IPS-20b (cell line): ENCODE results near the gene CCRL2.

Source experiments
- H3K27ac ChIP-seq: one replicate; pipeline ENCODE4 v1.5.1; 2013; ENCODE audit warnings: low read length
- H3K27me3 ChIP-seq: 2 replicates; pipeline ENCODE4 v1.6.1; 2013; ENCODE audit warnings: mild to moderate bottlenecking, low read length, inconsistent platforms; ENCODE audit not compliant: insufficient read depth
- H3K36me3 ChIP-seq: 2 replicates; pipeline ENCODE4 v1.6.1; 2013; ENCODE audit warnings: low read depth, mild to moderate bottlenecking, inconsistent platforms, low read length, moderate library complexity; ENCODE audit not compliant: insufficient read depth
- H3K4me1 ChIP-seq: 2 replicates; pipeline ENCODE4 v1.6.1; 2013; ENCODE audit warnings: mild to moderate bottlenecking, control low read depth, inconsistent platforms, low read length, moderate library complexity; ENCODE audit not compliant: insufficient read depth
- H3K4me3 ChIP-seq: 2 replicates; pipeline ENCODE4 v1.5.1; 2013; ENCODE audit warnings: mild to moderate bottlenecking, low read length, inconsistent platforms
- H3K9ac ChIP-seq: 2 replicates; pipeline ENCODE4 v1.6.1; 2013; ENCODE audit warnings: low read depth, mild to moderate bottlenecking, inconsistent platforms, low read length, moderate library complexity
- H3K9me3 ChIP-seq: 2 replicates; pipeline ENCODE4 v1.6.1; 2013; ENCODE audit warnings: mild to moderate bottlenecking, low read depth, low read length, inconsistent platforms; ENCODE audit not compliant: insufficient read depth

Gene CCRL2

GRCh38 chr3:46411271-46411670 lies 4.2 kb downstream of the CCRL2 start:
- no peaks in the 10 kb centered on the region for H3K4me1 ChIP-seq
- no peak overlapping the region for H3K27ac ChIP-seq
- H3K27me3 ChIP-seq: no peaks in the 10 kb centered on the region
- H3K4me3 ChIP-seq: no peak overlapping the region
- no peaks in the 10 kb centered on the region for H3K9me3 ChIP-seq
- H3K36me3 ChIP-seq: no peaks in the 10 kb centered on the region
- no peak overlapping the region for H3K9ac ChIP-seq

GRCh38 chr3:46412786-46413298 lies 5.8 kb downstream of the CCRL2 start:
- Histone ChIP-seq H3K27me3 (no peaks in the 10 kb centered on the region), H3K27ac (no peak overlapping the region), H3K9ac (no peak overlapping the region), H3K36me3 (no peaks in the 10 kb centered on the region), H3K4me1 (peaks cover 6% of the 10 kb centered on the region), H3K4me3 (no peak overlapping the region), H3K9me3 (no peaks in the 10 kb centered on the region)

- no peak overlapping the region for H3K9ac ChIP-seq
- H3K36me3 ChIP-seq: no peaks in the 10 kb centered on the region
- H3K27ac ChIP-seq: no peak overlapping the region
- no peaks in the 10 kb centered on the region for H3K9me3 ChIP-seq
- no peak overlapping the region for H3K4me3 ChIP-seq
- peaks cover 17% of the 10 kb centered on the region for H3K4me1 ChIP-seq
- H3K27me3 ChIP-seq: no peaks in the 10 kb centered on the region
Observed at GRCh38 chr3:46413951-46414350, 6.9 kb downstream of the CCRL2 start.

- H3K4me3 ChIP-seq: no peak overlapping the region
- peaks cover 19% of the 10 kb centered on the region for H3K4me1 ChIP-seq
- H3K9me3 ChIP-seq: no peaks in the 10 kb centered on the region
- no peak overlapping the region for H3K9ac ChIP-seq
- H3K27me3 ChIP-seq: no peaks in the 10 kb centered on the region
- H3K27ac ChIP-seq: no peak overlapping the region
- H3K36me3 ChIP-seq: no peaks in the 10 kb centered on the region
Observed at GRCh38 chr3:46414739-46415138, 7.7 kb downstream of the CCRL2 start.

GRCh38 chr3:46416125-46416810 lies 9.2 kb downstream of the CCRL2 start:
- H3K27me3 ChIP-seq: no peaks in the 10 kb centered on the region
- no peak overlapping the region for H3K27ac ChIP-seq
- H3K9ac ChIP-seq: no peak overlapping the region
- no peaks in the 10 kb centered on the region for H3K36me3 ChIP-seq
- no peak overlapping the region for H3K4me3 ChIP-seq
- H3K9me3 ChIP-seq: no peaks in the 10 kb centered on the region
- H3K4me1 ChIP-seq: peaks cover 19% of the 10 kb centered on the region

GRCh38 chr3:46416811-46417510 lies 9.9 kb downstream of the CCRL2 start:
- peaks cover 19% of the 10 kb centered on the region for H3K4me1 ChIP-seq
- H3K9me3 ChIP-seq: no peaks in the 10 kb centered on the region
- H3K27me3 ChIP-seq: no peaks in the 10 kb centered on the region
- H3K27ac ChIP-seq: no peak overlapping the region
- H3K4me3 ChIP-seq: no peak overlapping the region
- no peak overlapping the region for H3K9ac ChIP-seq
- H3K36me3 ChIP-seq: no peaks in the 10 kb centered on the region

- H3K36me3 ChIP-seq: no peaks in the 10 kb centered on the region
- H3K9ac ChIP-seq: no peak overlapping the region
- H3K27me3 ChIP-seq: no peaks in the 10 kb centered on the region
- no peaks in the 10 kb centered on the region for H3K9me3 ChIP-seq
- H3K27ac ChIP-seq: no peak overlapping the region
- H3K4me3 ChIP-seq: no peak overlapping the region
- peaks cover 19% of the 10 kb centered on the region for H3K4me1 ChIP-seq
Observed at GRCh38 chr3:46417841-46418611, 11.0 kb downstream of the CCRL2 start.

- no peak overlapping the region for H3K9ac ChIP-seq
- no peak overlapping the region for H3K27ac ChIP-seq
- H3K4me3 ChIP-seq: no peak overlapping the region
- H3K9me3 ChIP-seq: no peaks in the 10 kb centered on the region
- no peaks in the 10 kb centered on the region for H3K36me3 ChIP-seq
- H3K27me3 ChIP-seq: no peaks in the 10 kb centered on the region
- H3K4me1 ChIP-seq: peaks cover 19% of the 10 kb centered on the region
Observed at GRCh38 chr3:46419816-46420215, 12.8 kb downstream of the CCRL2 start.

- H3K4me1 ChIP-seq: peaks cover 19% of the 10 kb centered on the region
- H3K4me3 ChIP-seq: no peak overlapping the region
- H3K36me3 ChIP-seq: no peaks in the 10 kb centered on the region
- no peaks in the 10 kb centered on the region for H3K9me3 ChIP-seq
- no peaks in the 10 kb centered on the region for H3K27me3 ChIP-seq
- no peak overlapping the region for H3K27ac ChIP-seq
- H3K9ac ChIP-seq: no peak overlapping the region
Observed at GRCh38 chr3:46420931-46421330, 13.9 kb downstream of the CCRL2 start.

GRCh38 chr3:46422617-46423016 lies 15.6 kb downstream of the CCRL2 start:
- Histone ChIP-seq H3K27ac (no peak overlapping the region), H3K9ac (no peak overlapping the region), H3K4me1 (peaks cover 16% of the 10 kb centered on the region), H3K4me3 (no peak overlapping the region), H3K9me3 (no peaks in the 10 kb centered on the region), H3K27me3 (no peaks in the 10 kb centered on the region), H3K36me3 (no peaks in the 10 kb centered on the region)

GRCh38 chr3:46423588-46423987 lies 16.5 kb downstream of the CCRL2 start:
- Histone ChIP-seq H3K36me3 (no peaks in the 10 kb centered on the region), H3K27ac (no peak overlapping the region), H3K9ac (no peak overlapping the region), H3K27me3 (no peaks in the 10 kb centered on the region), H3K9me3 (no peaks in the 10 kb centered on the region), H3K4me3 (no peak overlapping the region), H3K4me1 (peaks cover 6% of the 10 kb centered on the region; the same call in 1 of the 2 replicates)
